IPS-15b (cell line): ENCODE measurements around the gene GIGYF1.

Source experiments
- H3K27me3 ChIP-seq: one replicate; pipeline ENCODE4 v1.6.1; 2013; ENCODE audit warnings: low read length; ENCODE audit not compliant: control insufficient read depth, insufficient read depth
- H3K36me3 ChIP-seq: one replicate; pipeline ENCODE4 v1.6.1; 2013; ENCODE audit warnings: low read length; ENCODE audit not compliant: control insufficient read depth, insufficient read depth
- H3K4me1 ChIP-seq: one replicate; pipeline ENCODE4 v1.6.1; 2013; ENCODE audit warnings: mild to moderate bottlenecking, low read length; ENCODE audit not compliant: control insufficient read depth, insufficient read depth
- H3K4me3 ChIP-seq: one replicate; pipeline ENCODE4 v1.5.1; 2013; ENCODE audit warnings: low read depth, low read length
- H3K9ac ChIP-seq: one replicate; pipeline ENCODE4 v1.6.1; 2013; ENCODE audit warnings: low read depth, mild to moderate bottlenecking, low read length
- H3K9me3 ChIP-seq: one replicate; pipeline ENCODE4 v1.6.1; 2013; ENCODE audit warnings: mild to moderate bottlenecking, low read length; ENCODE audit not compliant: control insufficient read depth, insufficient read depth

The GIGYF1 gene

GRCh38 chr7:100649826-100650565, 44.1 kb downstream of the GIGYF1 start:
- Histone ChIP-seq H3K4me1 (peaks cover 4% of the 10 kb centered on the region), H3K36me3 (no peaks in the 10 kb centered on the region), H3K27me3 (peaks cover 9% of the 10 kb centered on the region), H3K9ac (no peak overlapping the region), H3K4me3 (no peak overlapping the region), H3K9me3 (no peaks in the 10 kb centered on the region)

GRCh38 chr7:100642534-100642907, 51.5 kb downstream of the GIGYF1 start:
- Histone ChIP-seq H3K27me3 (no peaks in the 10 kb centered on the region), H3K9ac (no peak overlapping the region), H3K4me3 (peak overlapping the region; percentile 32), H3K9me3 (no peaks in the 10 kb centered on the region), H3K4me1 (peaks cover 4% of the 10 kb centered on the region), H3K36me3 (peaks cover 2% of the 10 kb centered on the region)

- Histone ChIP-seq H3K36me3 (peaks cover 2% of the 10 kb centered on the region), H3K9me3 (no peaks in the 10 kb centered on the region), H3K4me1 (peaks cover 2% of the 10 kb centered on the region), H3K27me3 (no peaks in the 10 kb centered on the region), H3K9ac (no peak overlapping the region), H3K4me3 (peak overlapping the region; percentile 32)
Measured at GRCh38 chr7:100641860-100642533, 52.1 kb downstream of the GIGYF1 start.

- no peaks in the 10 kb centered on the region for H3K9me3 ChIP-seq
- H3K27me3 ChIP-seq: no peaks in the 10 kb centered on the region
- H3K36me3 ChIP-seq: peaks cover 2% of the 10 kb centered on the region
- H3K4me1 ChIP-seq: peaks cover 2% of the 10 kb centered on the region
- peak within 1 kb of the TSS; percentile 32 for H3K4me3 ChIP-seq
- no peak within 1 kb of the TSS for H3K9ac ChIP-seq
Measured at GRCh38 chr7:100641463-100641859, 52.6 kb downstream of the GIGYF1 start, which contains the start of gene TFR2. Gene TFR2, minus strand, starts transcription at chr7:100641552. Its CDS starts 43 bp downstream, at chr7:100641509.

GRCh38 chr7:100640517-100641440, 53.3 kb downstream of the GIGYF1 start:
- H3K9me3 ChIP-seq: no peaks in the 10 kb centered on the region
- no peaks in the 10 kb centered on the region for H3K27me3 ChIP-seq
- H3K4me3 ChIP-seq: no peak overlapping the region
- no peak overlapping the region for H3K9ac ChIP-seq
- peaks cover 2% of the 10 kb centered on the region for H3K4me1 ChIP-seq
- H3K36me3 ChIP-seq: peaks cover 2% of the 10 kb centered on the region

- no peaks in the 10 kb centered on the region for H3K9me3 ChIP-seq
- peaks cover 2% of the 10 kb centered on the region for H3K4me1 ChIP-seq
- peaks cover 2% of the 10 kb centered on the region for H3K36me3 ChIP-seq
- H3K4me3 ChIP-seq: no peak overlapping the region
- H3K27me3 ChIP-seq: no peaks in the 10 kb centered on the region
- no peak overlapping the region for H3K9ac ChIP-seq
Measured at GRCh38 chr7:100639995-100640516, 54.0 kb downstream of the GIGYF1 start.

GRCh38 chr7:100632951-100633717, 60.9 kb downstream of the GIGYF1 start:
- H3K27me3 ChIP-seq: peaks cover 9% of the 10 kb centered on the region
- no peaks in the 10 kb centered on the region for H3K36me3 ChIP-seq
- peak overlapping the region; percentile 73 for H3K9ac ChIP-seq
- H3K4me3 ChIP-seq: peak overlapping the region; percentile 70
- no peaks in the 10 kb centered on the region for H3K4me1 ChIP-seq
- no peaks in the 10 kb centered on the region for H3K9me3 ChIP-seq

- Histone ChIP-seq H3K4me3 (no peak overlapping the region), H3K9ac (no peak overlapping the region), H3K4me1 (peaks cover 5% of the 10 kb centered on the region), H3K27me3 (peaks cover 21% of the 10 kb centered on the region), H3K9me3 (no peaks in the 10 kb centered on the region), H3K36me3 (no peaks in the 10 kb centered on the region)
Measured at GRCh38 chr7:100630066-100630465, 64.0 kb downstream of the GIGYF1 start.
